ENCODE results near the gene ITPKC.

Gene ITPKC

GRCh38 chr19:40709817-40710216 lies 7.1 kb upstream of the ITPKC start:
- ChIA-PET POLR2A (ENCODE audit: low non-redundant PET) (no interaction called here), CTCF (no interaction called here)
- DNase-seq (ENCODE audit: low spot score), result no peak
- TF ChIP-seq CTCF (conservative IDR thresholded peaks at IDR 0.05; ENCODE audit: low read depth), result no peak
- peak overlapping the region; percentile 24 for H3K27ac ChIP-seq

GRCh38 chr19:40713939-40714338 lies 3.0 kb upstream of the ITPKC start:
- H3K27ac ChIP-seq, result peak overlapping the region; percentile 100
- no peak for DNase-seq (ENCODE audit: low spot score)
- TF ChIP-seq CTCF (conservative IDR thresholded peaks at IDR 0.05; ENCODE audit: low read depth), result no peak
- CTCF ChIA-PET, result interaction anchor here (1.4 kb wide), 1 partner anchor 51 kb away, joined by 3 read pairs; no protein-coding TSS in a partner anchor
- POLR2A ChIA-PET (ENCODE audit: low non-redundant PET), result no interaction called here

GRCh38 chr19:40714441-40715299 lies 2.2 kb upstream of the ITPKC start:
- ChIA-PET POLR2A (ENCODE audit: low non-redundant PET) (no interaction called here), CTCF (no interaction called here)
- TF ChIP-seq CTCF (conservative IDR thresholded peaks at IDR 0.05; ENCODE audit: low read depth), result no peak
- peak; percentile 93 for DNase-seq (ENCODE audit: low spot score)
- peak overlapping the region; percentile 100 for H3K27ac ChIP-seq

GRCh38 chr19:40716031-40716481 lies 856 bp upstream of the ITPKC start:
- peak; percentile 95 for DNase-seq (ENCODE audit: low spot score)
- TF ChIP-seq CTCF (conservative IDR thresholded peaks at IDR 0.05; ENCODE audit: low read depth), result no peak
- CTCF ChIA-PET, result no interaction called here
- peak overlapping the region; percentile 100 for H3K27ac ChIP-seq
- POLR2A ChIA-PET (ENCODE audit: low non-redundant PET), result interaction anchor here (0.9 kb wide), 2 partner anchors 12 to 34 kb away, joined by 3 read pairs; partner anchors contain the start of gene ACTMAP

- no peak for DNase-seq (ENCODE audit: low spot score)
- POLR2A ChIA-PET (ENCODE audit: low non-redundant PET), result interaction anchor here (0.9 kb wide), 1 partner anchor 34 kb away, joined by 3 read pairs; no protein-coding TSS in a partner anchor
- no peak for TF ChIP-seq CTCF (conservative IDR thresholded peaks at IDR 0.05; ENCODE audit: low read depth)
- peak overlapping the region; percentile 100 for H3K27ac ChIP-seq
- CTCF ChIA-PET, result no interaction called here
These were observed 490 bp downstream of the ITPKC start for GRCh38 chr19:40717325-40717879.

- H3K27ac ChIP-seq, result peak overlapping the region; percentile 100
- CTCF ChIA-PET, result interaction anchor here (1.0 kb wide), 2 partner anchors 15 to 1321 kb away, joined by 3 to 4 read pairs; no protein-coding TSS in a partner anchor
- no peak for TF ChIP-seq CTCF (conservative IDR thresholded peaks at IDR 0.05; ENCODE audit: low read depth)
These were observed 1.2 kb downstream of the ITPKC start for GRCh38 chr19:40717880-40718773.

More at GRCh38 chr19:40717880-40718773, 1.2 kb downstream of the ITPKC start:
- POLR2A ChIA-PET (ENCODE audit: low non-redundant PET), result interaction anchor here (0.9 to 1.1 kb wide), 2 partner anchors 32 to 34 kb away, joined by 3 to 4 read pairs; partner anchors contain the start of genes ACTMAP and SNRPA
- DNase-seq (ENCODE audit: low spot score), result peak; percentile 26
